Stimulated activated CD4-positive, alpha-beta T cell treated with anti-CD3 and anti-CD28 coated beads, TNF-alpha, amount 100 ng/mL, for 24 hours (primary cell): ENCODE data around the gene RNFT2.
"Not testable (repeated sequence)": the region's sequence is repeated elsewhere in the genome, so short reads cannot be mapped to it uniquely, and the experiment has no call there.

Experiments
- DNase-seq, 3 experiments: peaks; one replicate each; pipeline ENCODE4 v3.0.0-alpha.2; 2020; ENCODE audit warnings: low read depth in 3 of 3

Gene RNFT2

GRCh38 chr12:116744766-116745165, 6.7 kb downstream of the RNFT2 start:
- no peak for DNase-seq

GRCh38 chr12:116745554-116745953, 7.4 kb downstream of the RNFT2 start:
- no peak for DNase-seq

GRCh38 chr12:116749884-116750283, 11.8 kb downstream of the RNFT2 start:
- DNase-seq, result no peak

DNA sequence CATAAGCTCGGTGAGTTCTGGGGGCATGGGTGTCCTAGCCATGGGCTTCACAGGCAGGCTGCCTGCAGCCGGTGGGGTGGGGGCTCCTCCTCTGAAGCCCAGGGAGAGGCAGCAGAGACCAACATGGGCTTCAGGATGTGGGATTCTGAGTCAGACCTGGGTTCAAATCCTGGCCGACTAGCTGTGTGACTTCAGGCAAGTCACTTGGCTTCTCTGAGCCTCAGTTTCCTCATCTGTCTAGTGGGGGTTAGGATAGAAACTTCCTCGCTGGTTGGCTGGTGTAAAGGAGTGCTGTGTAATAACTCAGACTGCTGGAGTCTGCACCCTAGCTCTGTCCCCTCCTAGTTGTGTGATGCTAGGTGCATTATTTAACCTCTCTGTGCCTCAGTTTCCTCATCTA, 12.2 kb downstream of the RNFT2 start:
- no peak for DNase-seq

- not testable (repeated sequence) for DNase-seq
Measured at GRCh38 chr12:116754097-116754496, 16.0 kb downstream of the RNFT2 start.

GRCh38 chr12:116754783-116755182, 16.7 kb downstream of the RNFT2 start:
- DNase-seq, result not testable (repeated sequence)

DNA sequence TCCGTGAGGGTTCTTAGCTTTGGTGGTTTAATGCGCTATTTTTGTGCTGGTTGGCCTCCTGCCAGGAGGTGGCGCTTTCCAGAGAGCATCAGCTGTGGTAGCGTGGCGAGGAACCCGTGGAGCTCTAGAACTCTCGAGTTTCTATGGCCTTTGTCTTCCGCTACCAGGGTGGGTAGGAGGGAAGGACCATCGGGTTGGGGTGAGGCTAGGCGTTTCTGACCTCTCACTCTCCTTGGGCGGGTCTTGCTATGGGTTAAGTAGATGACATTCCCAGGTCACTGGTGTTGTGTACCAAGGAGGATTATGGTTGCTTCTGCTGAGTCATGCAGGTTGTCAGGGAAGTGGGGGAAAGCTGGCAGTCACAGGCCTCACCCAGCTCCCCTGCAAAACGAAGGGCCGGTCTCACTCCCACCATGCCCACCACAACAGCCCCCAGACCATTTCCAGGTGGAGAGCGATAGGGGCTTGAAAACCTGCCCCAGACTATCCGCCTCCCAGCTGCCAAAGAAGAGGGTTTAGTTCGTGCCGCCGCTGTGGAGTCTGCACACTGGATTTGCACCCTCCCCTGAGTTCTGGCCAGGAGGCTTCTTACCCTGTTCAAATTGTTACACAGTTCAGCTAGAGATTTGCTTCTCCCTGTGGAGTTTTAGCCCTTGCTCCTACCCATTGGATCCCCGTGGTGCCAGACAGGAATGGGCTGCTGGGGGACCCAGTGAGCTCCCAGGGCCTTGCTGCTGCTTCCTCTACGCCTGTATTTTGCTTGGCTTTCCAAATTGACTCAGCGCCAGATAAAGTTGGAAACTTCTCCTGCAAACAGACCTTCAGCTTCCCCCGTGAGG, 21.9 kb downstream of the RNFT2 start:
- DNase-seq, result peak in 1 of 3 experiments; percentile 25

GRCh38 chr12:116760622-116761020, 22.5 kb downstream of the RNFT2 start:
- DNase-seq, result no peak

GRCh38 chr12:116761499-116761898, 23.4 kb downstream of the RNFT2 start:
- no peak for DNase-seq

GRCh38 chr12:116765271-116765670, 27.2 kb downstream of the RNFT2 start:
- DNase-seq, result no peak

- no peak for DNase-seq
Measured at GRCh38 chr12:116766285-116766684, 28.2 kb downstream of the RNFT2 start.

GRCh38 chr12:116766746-116767145, 28.6 kb downstream of the RNFT2 start:
- DNase-seq, result no peak

- no peak for DNase-seq
Measured at GRCh38 chr12:116771651-116772050, 33.5 kb downstream of the RNFT2 start.

GRCh38 chr12:116773276-116773731, 35.2 kb downstream of the RNFT2 start:
- no peak for DNase-seq

DNA sequence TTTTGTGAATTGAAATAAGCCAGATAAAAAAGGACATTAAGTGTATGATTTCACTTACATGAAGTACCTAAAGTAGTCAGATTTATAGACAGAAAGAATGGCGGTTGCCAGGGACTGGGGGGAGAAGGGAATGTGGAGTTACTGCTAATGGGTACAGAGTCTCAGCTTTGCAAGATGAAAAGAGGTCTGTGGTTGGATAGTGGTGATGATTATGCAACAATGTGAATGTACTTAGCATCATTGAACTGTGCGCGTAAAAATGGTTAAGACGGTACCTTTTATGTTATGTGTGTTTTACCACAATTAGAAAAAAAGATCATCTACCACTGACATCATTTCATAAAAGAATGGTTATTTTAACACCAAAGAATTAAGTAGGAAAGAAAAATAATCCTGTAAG, 35.9 kb downstream of the RNFT2 start:
- no peak for DNase-seq

- DNase-seq, result no peak
Measured at GRCh38 chr12:116777245-116777644, 39.1 kb downstream of the RNFT2 start.

- no peak for DNase-seq
Measured at GRCh38 chr12:116779597-116779996, 41.5 kb downstream of the RNFT2 start.

GRCh38 chr12:116780942-116781341, 42.8 kb downstream of the RNFT2 start:
- DNase-seq, result no peak

DNA sequence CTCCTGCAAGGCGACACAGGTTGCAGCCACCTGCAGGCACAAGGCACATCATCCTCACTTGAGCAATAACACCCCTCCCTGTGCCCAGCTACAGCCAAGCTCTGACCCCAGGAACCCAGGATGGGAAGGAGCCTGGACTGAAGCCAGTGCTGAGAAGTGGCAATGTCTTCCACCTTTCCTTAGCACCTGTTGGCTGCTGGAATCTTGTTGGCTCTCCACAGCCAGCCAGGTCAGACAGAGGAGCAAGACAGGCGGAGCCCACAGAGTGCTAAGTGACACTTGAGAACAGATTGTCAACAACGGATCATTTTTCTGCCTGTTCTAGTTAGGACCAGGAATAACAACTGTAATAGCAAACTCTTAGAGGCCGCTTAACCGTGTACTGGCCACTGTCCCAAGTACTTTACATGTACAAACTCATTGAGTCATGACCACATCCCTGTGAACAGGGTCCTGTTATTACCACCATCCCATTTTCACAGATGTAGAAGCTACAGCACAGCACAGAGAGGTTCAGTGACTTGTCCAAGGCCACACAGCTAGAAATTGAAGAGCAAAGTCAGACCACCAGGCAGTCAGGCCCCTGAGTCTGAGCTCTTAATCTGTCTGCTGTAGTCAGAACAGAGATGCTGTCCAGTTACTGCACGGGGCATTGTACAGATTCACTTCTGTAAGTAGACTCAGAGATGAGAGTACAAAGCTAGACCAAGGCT, 45.6 kb downstream of the RNFT2 start:
- DNase-seq, result no peak

- no peak for DNase-seq
Measured at GRCh38 chr12:116784238-116784612, 46.1 kb downstream of the RNFT2 start.

GRCh38 chr12:116789562-116789961, 51.4 kb downstream of the RNFT2 start:
- DNase-seq, result not testable (repeated sequence)

- no peak for DNase-seq
Measured at GRCh38 chr12:116790066-116790465, 52.0 kb downstream of the RNFT2 start.

GRCh38 chr12:116792403-116792802, 54.3 kb downstream of the RNFT2 start:
- no peak for DNase-seq
